Fibroblast of skin of right quadriceps (primary cell): Measurements from ENCODE around the gene C9orf72.

Experiments used
- DNase-seq: peaks from one replicate; pipeline ENCODE4 v3.0.0-alpha.2; 2013

C9orf72 gene

GRCh38 chr9:27537756-27538155 is 35.5 kb downstream of the C9orf72 start:
- DNase-seq, result no peak

GRCh38 chr9:27537027-27537435 is 36.2 kb downstream of the C9orf72 start:
- no peak for DNase-seq

- no peak for DNase-seq
These were observed 37.1 kb downstream of the C9orf72 start for GRCh38 chr9:27536168-27536567.

GRCh38 chr9:27535701-27536118 is 37.6 kb downstream of the C9orf72 start:
- no peak for DNase-seq

- no peak for DNase-seq
These were observed 38.5 kb downstream of the C9orf72 start for GRCh38 chr9:27534658-27535209.

GRCh38 chr9:27534131-27534530 is 39.1 kb downstream of the C9orf72 start:
- no peak for DNase-seq

- no peak for DNase-seq
These were observed 40.0 kb downstream of the C9orf72 start for GRCh38 chr9:27533311-27533710.

GRCh38 chr9:27532046-27532445 is 41.2 kb downstream of the C9orf72 start:
- DNase-seq, result no peak

- DNase-seq, result no peak
These were observed 42.1 kb downstream of the C9orf72 start for GRCh38 chr9:27530915-27531755.

GRCh38 chr9:27529316-27530278 is 43.7 kb downstream of the C9orf72 start, which contains the start of gene MOB3B:
MOB3B (minus strand) TSS chr9:27529814; CDS start chr9:27455550, 74,264 bp downstream.
- peak; percentile 63 for DNase-seq

- DNase-seq, result no peak
These were observed 44.4 kb downstream of the C9orf72 start for GRCh38 chr9:27528886-27529315.

GRCh38 chr9:27528076-27528885 is 45.0 kb downstream of the C9orf72 start:
- peak; percentile 34 for DNase-seq

- no peak for DNase-seq
These were observed 45.6 kb downstream of the C9orf72 start for GRCh38 chr9:27527702-27528075.

- DNase-seq, result no peak
These were observed 49.0 kb downstream of the C9orf72 start, which contains the start of gene IFNK for GRCh38 chr9:27524236-27524635. IFNK (plus strand) TSS chr9:27524290; CDS start chr9:27524337, 47 bp downstream.

- no peak for DNase-seq
These were observed 50.1 kb downstream of the C9orf72 start for GRCh38 chr9:27523141-27523540.

- DNase-seq, result no peak
These were observed 52.3 kb downstream of the C9orf72 start for GRCh38 chr9:27520986-27521385.

GRCh38 chr9:27519466-27520465 is 53.5 kb downstream of the C9orf72 start:
- no peak for DNase-seq

- DNase-seq, result no peak
These were observed 54.5 kb downstream of the C9orf72 start for GRCh38 chr9:27518809-27519208.

- DNase-seq, result no peak
These were observed 55.3 kb downstream of the C9orf72 start for GRCh38 chr9:27518006-27518405.

- DNase-seq, result no peak
These were observed 58.7 kb downstream of the C9orf72 start for GRCh38 chr9:27514551-27514950.

GRCh38 chr9:27511771-27512170 is 61.5 kb downstream of the C9orf72 start:
- no peak for DNase-seq
